ENCODE data around the gene TTLL3. TPM values are rescaled to one million over a fixed set of nuclear protein-coding genes. Genes with fewer than 3 reads are reported as not detected.
A peak's percentile ranks its signal among the peaks of the same experiment; 100 is the strongest.
"Not testable (repeated sequence)": the region's sequence is repeated elsewhere in the genome, so short reads cannot be mapped to it uniquely, and the experiment has no call there.

Gene TTLL3
- polyA plus RNA-seq, 1 donor (not counting 4 experiments of a cell fraction or from before 2014, with no cell fraction given) = 11.3 TPM

- FAIRE-seq (no peak), DNase-seq (ENCODE audit: low read depth, low spot score) (no peak)
- Histone ChIP-seq H3K9me1 (ENCODE audit: control insufficient read depth, extremely low read depth, insufficient read depth, low read length) (no peaks in the 10 kb centered on the region), H3K36me3 (ENCODE audit: control insufficient read depth in 2 of 2, extremely low read depth in 1 of 2, insufficient read depth in 2 of 2, low read length in 2 of 2) (no peaks in the 10 kb centered on the region), H3K4me3 (ENCODE audit: control insufficient read depth in 2 of 3, extremely low read depth in 1 of 3, insufficient read depth in 2 of 3, low read depth in 1 of 3, low read length in 3 of 3) (peak within 1 kb of the TSS; percentile 33 to 63 (median 36)), H3K79me2 (ENCODE audit: control insufficient read depth, insufficient read depth, low read length) (no peaks in the 10 kb centered on the region), H4K20me1 (ENCODE audit: control insufficient read depth, extremely low read depth, insufficient read depth, low read length) (no peaks in the 10 kb centered on the region), H3K9ac (ENCODE audit: control insufficient read depth, extremely low read depth, insufficient read depth, low read length) (peak within 1 kb of the TSS; percentile 52), H3K27ac (ENCODE audit: control insufficient read depth, insufficient read depth, low read length) (no peak within 1 kb of the TSS), H3K27me3 (ENCODE audit: control insufficient read depth, extremely low read depth, insufficient read depth, low read length) (peaks cover 5% of the 10 kb centered on the region), H2AFZ (ENCODE audit: control insufficient read depth, low read length) (peak within 1 kb of the TSS; percentile 83), H3K9me3 (ENCODE audit: control insufficient read depth, low read depth, low read length) (no peaks in the 10 kb centered on the region), H3K4me1 (ENCODE audit: control insufficient read depth, extremely low read depth, insufficient read depth, low read length) (peaks cover 5% of the 10 kb centered on the region), H3K4me2 (ENCODE audit: control insufficient read depth, extremely low read depth, insufficient read depth, low read depth, low read length) (peak within 1 kb of the TSS; percentile 79)
- dilution Hi-C loops (cut with MboI; ENCODE audit: extremely low pct_ligation_motif_present, low sequenced_read_pairs) = no loop called here
- TF ChIP-seq CTCF (optimal IDR thresholded peaks at IDR 0.05 in 1 of 3, IDR thresholded peaks at IDR 0.05 in 1 of 3, conservative IDR thresholded peaks at IDR 0.05 in 1 of 3; ENCODE audit: extremely low read depth in 1 of 3, insufficient read depth in 2 of 3, low read length in 3 of 3) = no peak
- no peak for TF ChIP-seq EZH2 (IDR thresholded peaks at IDR 0.05; ENCODE audit: low read length)
Measured at GRCh38 chr3:9769426-9770275, 40.4 kb upstream of the TTLL3 start, which contains the start of gene CAMK1. Gene CAMK1 (minus strand): TSS chr3:9769947. CDS start chr3:9767749, 2,198 bp downstream.

- peaks cover 5% of the 10 kb centered on the region for H3K4me1 ChIP-seq (ENCODE audit: control insufficient read depth, extremely low read depth, insufficient read depth, low read length)
- H3K36me3 ChIP-seq (ENCODE audit: control insufficient read depth in 2 of 2, extremely low read depth in 1 of 2, insufficient read depth in 2 of 2, low read length in 2 of 2) = no peaks in the 10 kb centered on the region
- peak overlapping the region; percentile 83 for H2AFZ ChIP-seq (ENCODE audit: control insufficient read depth, low read length)
- H3K9me3 ChIP-seq (ENCODE audit: control insufficient read depth, low read depth, low read length) = no peaks in the 10 kb centered on the region
- H3K4me2 ChIP-seq (ENCODE audit: control insufficient read depth, extremely low read depth, insufficient read depth, low read depth, low read length) = peak overlapping the region; percentile 79
- no peaks in the 10 kb centered on the region for H3K79me2 ChIP-seq (ENCODE audit: control insufficient read depth, insufficient read depth, low read length)
- TF ChIP-seq EZH2 (IDR thresholded peaks at IDR 0.05; ENCODE audit: low read length) = no peak
- no peak for TF ChIP-seq CTCF (optimal IDR thresholded peaks at IDR 0.05 in 1 of 3, IDR thresholded peaks at IDR 0.05 in 1 of 3, conservative IDR thresholded peaks at IDR 0.05 in 1 of 3; ENCODE audit: extremely low read depth in 1 of 3, insufficient read depth in 2 of 3, low read length in 3 of 3)
- no peaks in the 10 kb centered on the region for H4K20me1 ChIP-seq (ENCODE audit: control insufficient read depth, extremely low read depth, insufficient read depth, low read length)
- H3K27ac ChIP-seq (ENCODE audit: control insufficient read depth, insufficient read depth, low read length) = no peak overlapping the region
- FAIRE-seq (no peak), DNase-seq (ENCODE audit: low read depth, low spot score) (no peak)
- H3K4me3 ChIP-seq (ENCODE audit: control insufficient read depth in 2 of 3, extremely low read depth in 1 of 3, insufficient read depth in 2 of 3, low read depth in 1 of 3, low read length in 3 of 3) = peak overlapping the region; percentile 33 to 63 (median 36)
- peak overlapping the region; percentile 52 for H3K9ac ChIP-seq (ENCODE audit: control insufficient read depth, extremely low read depth, insufficient read depth, low read length)
- peaks cover 5% of the 10 kb centered on the region for H3K27me3 ChIP-seq (ENCODE audit: control insufficient read depth, extremely low read depth, insufficient read depth, low read length)
- H3K9me1 ChIP-seq (ENCODE audit: control insufficient read depth, extremely low read depth, insufficient read depth, low read length) = no peaks in the 10 kb centered on the region
- dilution Hi-C loops (cut with MboI; ENCODE audit: extremely low pct_ligation_motif_present, low sequenced_read_pairs) = no loop called here
Measured at GRCh38 chr3:9770276-9770812, 39.7 kb upstream of the TTLL3 start.

- H3K9ac ChIP-seq (ENCODE audit: control insufficient read depth, extremely low read depth, insufficient read depth, low read length); H2AFZ ChIP-seq (ENCODE audit: control insufficient read depth, low read length); H3K4me3 ChIP-seq (ENCODE audit: control insufficient read depth in 2 of 3, extremely low read depth in 1 of 3, insufficient read depth in 2 of 3, low read depth in 1 of 3, low read length in 3 of 3); H3K4me1 ChIP-seq (ENCODE audit: control insufficient read depth, extremely low read depth, insufficient read depth, low read length); dilution Hi-C loops (cut with MboI; ENCODE audit: extremely low pct_ligation_motif_present, low sequenced_read_pairs); H3K27me3 ChIP-seq (ENCODE audit: control insufficient read depth, extremely low read depth, insufficient read depth, low read length); H3K79me2 ChIP-seq (ENCODE audit: control insufficient read depth, insufficient read depth, low read length); H3K9me3 ChIP-seq (ENCODE audit: control insufficient read depth, low read depth, low read length); H3K27ac ChIP-seq (ENCODE audit: control insufficient read depth, insufficient read depth, low read length); H4K20me1 ChIP-seq (ENCODE audit: control insufficient read depth, extremely low read depth, insufficient read depth, low read length); H3K4me2 ChIP-seq (ENCODE audit: control insufficient read depth, extremely low read depth, insufficient read depth, low read depth, low read length); FAIRE-seq; H3K36me3 ChIP-seq (ENCODE audit: control insufficient read depth in 2 of 2, extremely low read depth in 1 of 2, insufficient read depth in 2 of 2, low read length in 2 of 2); H3K9me1 ChIP-seq (ENCODE audit: control insufficient read depth, extremely low read depth, insufficient read depth, low read length); DNase-seq (ENCODE audit: low read depth, low spot score): not testable (repeated sequence)
Measured at GRCh38 chr3:9771007-9771406, 39.1 kb upstream of the TTLL3 start.
